Fibroblast of the aortic adventitia (primary cell): Measurements from ENCODE around the gene NADK2. TPM values are rescaled to one million over a fixed set of nuclear protein-coding genes. Genes with fewer than 3 reads are reported as not detected.
"Not testable (repeated sequence)": the region's sequence is repeated elsewhere in the genome, so short reads cannot be mapped to it uniquely, and the experiment has no call there.

Experiments
- DNase-seq: peaks from one replicate; pipeline ENCODE4 v3.0.0-alpha.2; 2010; ENCODE audit warnings: low read depth
- H3K4me3 ChIP-seq: 2 replicates; pipeline ENCODE4 v1.5.1; 2011; ENCODE audit warnings: low read depth, mild to moderate bottlenecking, control low read depth, low read length, moderate library complexity
- total RNA-seq: library from RNA; depleted of rRNA; stranded (reverse); fragments of >200 nt; gene quantifications from 2 replicates; pipeline ENCODE4 v1.2.3, GENCODE V29; 2012; ENCODE audit warnings: low replicate concordance
- TF ChIP-seq, protein P1 (sequence below): IDR thresholded peaks from 2 replicates; pipeline ENCODE4 v1.5.1; 2011; ENCODE audit warnings: mild to moderate bottlenecking, low read length, control low read depth, inconsistent platforms; ENCODE audit not compliant: insufficient read depth

Gene NADK2, protein sequence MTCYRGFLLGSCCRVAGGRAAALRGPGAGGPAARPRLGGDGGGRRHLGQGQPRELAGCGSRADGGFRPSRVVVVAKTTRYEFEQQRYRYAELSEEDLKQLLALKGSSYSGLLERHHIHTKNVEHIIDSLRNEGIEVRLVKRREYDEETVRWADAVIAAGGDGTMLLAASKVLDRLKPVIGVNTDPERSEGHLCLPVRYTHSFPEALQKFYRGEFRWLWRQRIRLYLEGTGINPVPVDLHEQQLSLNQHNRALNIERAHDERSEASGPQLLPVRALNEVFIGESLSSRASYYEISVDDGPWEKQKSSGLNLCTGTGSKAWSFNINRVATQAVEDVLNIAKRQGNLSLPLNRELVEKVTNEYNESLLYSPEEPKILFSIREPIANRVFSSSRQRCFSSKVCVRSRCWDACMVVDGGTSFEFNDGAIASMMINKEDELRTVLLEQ
- total RNA-seq, result 29.7 and 109 TPM in 2 replicates

DNA sequence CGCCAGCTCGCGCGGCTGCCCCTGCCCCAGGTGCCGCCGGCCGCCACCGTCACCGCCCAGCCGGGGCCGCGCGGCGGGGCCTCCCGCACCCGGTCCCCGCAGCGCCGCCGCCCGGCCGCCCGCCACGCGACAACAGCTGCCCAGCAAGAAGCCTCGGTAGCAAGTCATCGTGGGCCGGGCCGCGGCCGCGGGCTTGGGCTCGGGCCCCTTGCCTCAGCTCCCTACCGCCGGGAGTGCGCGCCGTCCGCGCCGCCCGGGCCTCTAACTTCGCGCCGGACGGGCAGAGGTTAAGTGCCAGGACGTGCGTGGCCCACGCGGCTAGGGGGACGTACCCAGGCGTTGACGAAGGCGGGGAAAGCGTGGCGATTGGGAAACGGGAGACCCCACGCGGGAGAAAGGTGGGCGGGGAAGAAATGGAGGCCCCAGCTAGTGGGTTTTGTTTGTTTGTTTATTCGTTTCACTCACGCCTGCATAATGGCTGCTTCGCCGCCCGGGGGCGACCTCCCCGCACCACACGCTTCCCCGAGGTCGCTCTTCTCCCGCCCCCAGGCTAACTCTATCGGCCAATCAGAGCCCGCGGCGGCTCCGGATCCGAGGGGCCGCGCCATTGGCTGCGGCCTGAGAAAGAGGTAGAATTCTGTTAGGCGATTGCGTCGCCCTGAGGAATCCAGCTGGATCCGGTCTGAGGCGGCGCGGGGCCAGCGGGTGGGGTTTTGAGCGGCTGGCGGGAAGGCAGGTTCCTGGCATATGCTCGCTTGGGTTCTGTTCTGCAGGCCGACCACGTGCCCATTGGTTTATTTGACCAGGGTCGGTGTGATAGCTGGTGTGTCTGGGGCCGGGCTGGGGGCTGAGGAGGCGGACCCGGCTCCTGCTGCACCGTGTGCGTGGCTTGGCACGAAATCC lies at the start of gene NADK2:
Gene NADK2 (minus strand): TSS at position 295 of the 903 bp plus-strand sequence. CDS start 127 bp downstream, at position 168.
- TF ChIP-seq, protein P1, sequence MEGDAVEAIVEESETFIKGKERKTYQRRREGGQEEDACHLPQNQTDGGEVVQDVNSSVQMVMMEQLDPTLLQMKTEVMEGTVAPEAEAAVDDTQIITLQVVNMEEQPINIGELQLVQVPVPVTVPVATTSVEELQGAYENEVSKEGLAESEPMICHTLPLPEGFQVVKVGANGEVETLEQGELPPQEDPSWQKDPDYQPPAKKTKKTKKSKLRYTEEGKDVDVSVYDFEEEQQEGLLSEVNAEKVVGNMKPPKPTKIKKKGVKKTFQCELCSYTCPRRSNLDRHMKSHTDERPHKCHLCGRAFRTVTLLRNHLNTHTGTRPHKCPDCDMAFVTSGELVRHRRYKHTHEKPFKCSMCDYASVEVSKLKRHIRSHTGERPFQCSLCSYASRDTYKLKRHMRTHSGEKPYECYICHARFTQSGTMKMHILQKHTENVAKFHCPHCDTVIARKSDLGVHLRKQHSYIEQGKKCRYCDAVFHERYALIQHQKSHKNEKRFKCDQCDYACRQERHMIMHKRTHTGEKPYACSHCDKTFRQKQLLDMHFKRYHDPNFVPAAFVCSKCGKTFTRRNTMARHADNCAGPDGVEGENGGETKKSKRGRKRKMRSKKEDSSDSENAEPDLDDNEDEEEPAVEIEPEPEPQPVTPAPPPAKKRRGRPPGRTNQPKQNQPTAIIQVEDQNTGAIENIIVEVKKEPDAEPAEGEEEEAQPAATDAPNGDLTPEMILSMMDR, result peak; percentile 80
- H3K4me3 ChIP-seq, result peak within 1 kb of the TSS; percentile 82
- peak; percentile 95 for DNase-seq

DNA sequence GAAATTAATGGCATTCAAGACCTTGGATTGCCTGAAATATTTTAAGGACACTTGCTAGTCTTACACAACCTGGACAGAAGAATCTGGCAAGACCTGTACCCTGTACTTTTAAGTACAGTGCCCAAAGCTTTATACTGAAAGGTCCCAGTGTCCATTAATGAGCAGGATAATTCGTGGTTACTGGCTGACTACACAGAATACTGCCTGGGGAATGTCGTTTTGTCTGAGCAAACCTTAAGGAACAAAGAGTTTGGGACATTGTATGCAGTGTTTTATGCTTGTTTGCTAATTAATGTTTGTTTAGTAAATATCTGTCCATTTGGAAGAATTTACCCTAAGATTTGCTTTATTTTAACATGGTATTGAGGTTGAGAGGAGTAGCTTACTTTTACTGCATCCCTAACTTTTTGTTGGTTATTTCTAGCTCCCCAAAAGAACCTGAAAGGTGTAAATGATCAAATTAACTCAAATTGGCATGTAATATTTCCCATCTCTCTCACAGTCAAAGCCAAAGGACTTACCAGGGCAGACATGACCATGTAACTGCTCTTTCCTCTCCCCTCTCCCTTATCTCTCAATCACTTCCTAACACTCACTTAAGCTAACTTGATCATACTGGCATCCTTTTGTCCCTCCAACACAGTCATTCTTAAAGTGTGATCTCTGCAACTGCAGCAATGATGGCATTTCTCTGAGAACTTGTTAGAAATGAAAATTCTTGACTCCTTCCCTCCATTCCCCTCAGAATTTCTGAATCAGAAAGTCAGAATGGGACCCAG lies 44.3 kb upstream of the NADK2 start:
- TF ChIP-seq, protein P1, result no peak
- no peak overlapping the region for H3K4me3 ChIP-seq
- no peak for DNase-seq

DNA sequence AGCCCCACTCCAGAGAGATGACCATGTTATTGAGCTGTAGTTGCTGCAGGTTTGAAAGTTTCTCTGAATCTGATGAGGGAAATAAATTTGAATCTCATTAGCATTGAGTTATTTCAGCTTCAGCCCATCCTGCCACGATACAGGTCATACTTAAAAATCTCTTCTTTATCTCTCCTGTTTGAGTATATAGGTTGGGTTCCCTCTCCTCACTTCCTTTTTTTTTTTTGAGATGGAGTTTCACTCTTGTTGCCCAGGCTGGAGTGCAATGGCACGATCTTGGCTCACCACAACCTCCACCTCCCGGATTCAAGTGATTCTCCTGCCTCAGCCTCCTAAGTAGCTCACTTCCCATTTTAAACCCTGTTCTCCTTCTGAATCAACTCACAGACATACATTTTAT lies 42.0 kb upstream of the NADK2 start:
- DNase-seq, H3K4me3 ChIP-seq: not testable (repeated sequence)

DNA sequence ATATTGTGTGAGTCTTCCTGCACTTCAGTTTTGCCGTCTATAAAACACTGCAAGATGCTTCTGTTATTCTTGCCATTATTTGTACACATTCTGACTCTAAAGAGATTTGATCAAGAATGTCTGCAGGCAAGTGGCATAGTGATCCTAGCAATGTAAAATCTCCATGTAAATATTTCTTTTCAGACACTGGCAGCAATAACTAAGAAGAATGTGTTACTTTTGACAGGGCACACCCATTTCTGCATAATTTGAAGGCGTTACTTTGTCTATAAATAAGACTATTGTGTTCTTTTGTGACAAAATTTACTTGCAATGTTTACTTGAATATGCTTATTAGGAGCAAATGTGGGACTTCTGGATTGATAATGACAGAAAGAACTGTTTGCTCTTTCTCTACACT lies 39.9 kb upstream of the NADK2 start:
- TF ChIP-seq, protein P1, result no peak
- H3K4me3 ChIP-seq, result no peak overlapping the region
- DNase-seq, result no peak

DNA sequence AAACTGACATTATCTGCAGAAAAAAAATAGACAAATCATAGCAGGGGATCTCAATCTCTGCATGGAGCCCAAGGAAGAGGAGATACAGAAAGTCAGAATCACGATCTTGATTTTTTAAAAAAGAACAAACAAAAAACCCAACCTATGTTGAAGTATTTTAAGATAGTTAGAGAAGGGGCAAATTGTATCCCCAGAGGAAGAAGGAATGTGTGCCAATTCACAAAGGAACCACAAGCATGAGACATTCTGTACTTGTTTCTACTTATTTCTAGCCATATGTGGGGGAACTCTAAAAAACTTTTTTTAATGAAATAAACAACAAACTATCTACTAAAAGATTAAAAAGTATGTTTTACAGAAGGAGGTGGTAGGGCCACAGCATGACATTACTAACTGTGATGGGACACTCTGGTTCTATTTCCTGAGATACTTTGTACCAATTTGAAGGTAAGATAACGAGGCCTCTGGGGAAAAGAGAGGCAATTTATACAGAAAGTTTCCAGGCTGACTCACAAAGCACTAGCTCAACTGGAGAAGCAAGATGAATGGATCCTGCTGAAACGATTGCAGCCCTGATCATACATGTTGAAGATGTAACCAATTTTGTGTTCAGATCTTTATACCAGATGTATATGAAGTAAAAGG lies 37.5 kb upstream of the NADK2 start:
- no peak overlapping the region for H3K4me3 ChIP-seq
- peak; percentile 47 for DNase-seq
- TF ChIP-seq, protein P1, result no peak

DNA sequence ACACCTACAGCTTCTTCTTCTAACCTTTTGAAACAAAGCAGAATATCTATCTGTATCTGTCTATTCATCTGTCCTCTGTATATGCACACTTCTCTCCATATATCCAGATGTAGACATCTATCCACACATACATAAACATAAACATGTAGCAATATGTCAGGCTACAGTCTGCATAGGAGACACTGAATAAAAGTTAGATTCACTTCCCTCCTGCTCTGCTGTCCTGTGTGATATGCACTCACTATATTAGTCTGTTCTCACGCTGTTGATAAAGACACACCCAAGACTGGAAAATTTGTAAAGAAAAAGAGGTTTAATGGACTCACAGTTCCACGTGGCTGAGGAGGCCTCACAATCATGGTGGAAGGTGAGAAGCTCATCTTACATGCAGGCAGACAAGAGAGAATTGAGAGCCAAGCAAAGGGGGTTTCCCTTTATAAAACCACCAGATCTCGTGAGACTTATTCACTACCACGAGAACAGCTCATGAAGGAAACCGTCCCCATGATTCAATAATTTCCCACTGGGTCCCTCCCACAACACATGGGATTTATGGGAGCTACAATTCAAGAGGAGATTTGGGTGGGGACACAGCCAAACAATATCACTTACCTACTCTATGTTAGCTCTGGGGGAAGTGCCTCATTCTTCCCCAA lies 35.9 kb upstream of the NADK2 start:
- TF ChIP-seq, protein P1, result no peak
- DNase-seq, result no peak
- H3K4me3 ChIP-seq, result no peak overlapping the region
